Measurements from ENCODE around the gene USP22. TPM values are rescaled to one million over a fixed set of nuclear protein-coding genes. Genes with fewer than 3 reads are reported as not detected.
"Not testable (repeated sequence)": the region's sequence is repeated elsewhere in the genome, so short reads cannot be mapped to it uniquely, and the experiment has no call there.

Gene USP22
- total RNA-seq, 1 donor from 2014 or later = 146 TPM

DNA sequence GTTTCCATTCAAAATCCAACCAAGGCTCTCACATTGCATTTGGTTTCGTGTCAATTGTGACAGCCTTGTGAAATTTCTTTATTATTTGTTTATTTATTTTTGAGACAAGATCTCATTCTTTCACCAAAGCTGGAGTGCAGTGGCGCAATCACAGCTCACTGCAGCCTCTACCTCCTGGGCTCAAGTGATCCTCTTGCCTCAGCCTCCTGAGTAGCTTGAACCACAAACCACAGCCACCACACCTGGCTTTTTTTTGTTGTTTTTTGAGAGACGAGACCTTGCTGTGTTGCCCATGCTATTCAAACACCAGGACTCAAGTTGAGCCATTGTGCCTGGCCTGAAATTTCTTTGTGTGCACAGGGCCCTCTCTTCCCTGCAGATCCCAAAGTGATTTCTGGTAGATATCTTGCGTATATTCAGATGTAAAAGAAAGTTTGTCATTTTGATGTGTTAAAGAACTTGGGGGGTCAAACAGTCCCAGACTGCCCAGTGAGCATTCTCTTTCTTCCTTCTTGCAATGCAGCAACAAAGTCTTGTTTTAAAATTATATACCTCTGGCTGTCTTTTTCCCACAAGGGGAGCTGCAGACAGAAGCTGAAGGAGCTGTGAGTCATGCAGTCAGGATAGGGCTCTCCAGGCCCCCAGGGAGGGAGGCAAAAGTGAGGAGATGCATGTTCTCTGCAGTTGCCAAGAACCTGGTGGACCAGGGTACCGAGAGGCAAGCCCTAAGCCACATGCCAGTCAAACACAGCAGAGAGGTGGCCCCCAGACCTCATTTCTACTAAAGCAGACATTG is 15.5 kb upstream of the USP22 start:
- intact Hi-C loops (cut with DNase I) = no loop called here
- no peak for DNase-seq (ENCODE audit: missing footprints)
- no peak for ATAC-seq

DNA sequence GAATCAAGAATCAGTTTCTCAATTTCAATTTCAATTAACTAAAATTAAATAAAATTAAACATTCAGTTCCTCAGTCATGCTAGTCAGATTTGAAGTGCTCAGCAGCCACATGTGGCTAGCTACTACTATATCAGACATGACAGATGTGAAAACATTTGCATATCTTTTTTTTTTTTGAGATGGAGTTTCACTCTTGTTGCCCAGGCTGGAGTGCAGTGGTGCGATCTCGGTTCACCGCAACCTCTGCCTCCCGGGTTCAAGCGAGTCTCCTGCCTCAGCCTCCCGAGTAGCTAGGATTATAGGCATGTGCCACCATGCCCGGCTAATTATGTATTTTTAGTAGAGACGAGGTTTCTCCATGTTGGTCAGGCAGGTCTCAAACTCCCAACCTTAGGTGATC is 10.2 kb upstream of the USP22 start:
- DNase-seq (ENCODE audit: missing footprints); ATAC-seq; intact Hi-C loops (cut with DNase I): not testable (repeated sequence)

DNA sequence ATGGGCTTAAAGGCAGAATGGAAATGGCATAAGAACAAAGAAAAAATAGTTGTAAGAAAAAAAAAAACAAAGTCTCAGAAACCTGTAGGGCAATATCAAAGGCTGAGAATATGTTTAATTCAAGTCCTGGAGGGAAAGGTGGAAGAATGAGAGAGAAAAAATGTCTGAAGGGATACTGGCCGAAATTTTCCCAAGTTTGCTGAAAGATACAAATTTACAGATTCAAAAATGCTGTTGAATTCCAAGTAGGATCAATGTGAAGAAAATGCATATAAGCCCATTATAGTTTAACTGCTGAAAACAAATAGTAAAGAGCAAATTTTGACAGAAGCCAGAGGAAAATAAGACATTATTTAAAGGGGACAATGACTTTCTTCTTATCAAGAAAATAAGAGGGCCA is 6.6 kb upstream of the USP22 start:
- intact Hi-C loops (cut with DNase I) = no loop called here
- no peak for ATAC-seq

DNA sequence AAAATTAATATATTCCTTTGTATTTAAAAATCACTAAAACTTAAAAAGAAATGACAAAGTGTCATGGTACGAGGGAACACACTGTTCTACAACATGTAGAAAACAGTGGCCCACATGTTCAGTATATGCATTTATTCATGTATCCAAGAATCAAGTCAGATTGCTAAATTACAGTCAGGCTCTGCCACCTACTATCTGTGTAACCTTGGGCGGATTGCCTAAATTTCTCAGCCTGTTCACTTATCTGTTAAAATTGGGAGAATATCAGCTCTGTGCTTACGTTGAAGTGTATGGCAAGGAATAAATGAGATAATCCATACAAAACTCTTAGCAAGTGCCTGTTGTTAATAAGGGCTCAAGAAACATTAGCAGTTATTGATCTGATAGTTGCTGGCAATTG is 3.4 kb upstream of the USP22 start:
- intact Hi-C loops (cut with DNase I) = no loop called here
- ATAC-seq (no peak), DNase-seq (ENCODE audit: missing footprints) (no peak)

More for the DNA sequence above, 6.6 kb upstream of the USP22 start:
- DNase-seq (ENCODE audit: missing footprints) = no peak

DNA sequence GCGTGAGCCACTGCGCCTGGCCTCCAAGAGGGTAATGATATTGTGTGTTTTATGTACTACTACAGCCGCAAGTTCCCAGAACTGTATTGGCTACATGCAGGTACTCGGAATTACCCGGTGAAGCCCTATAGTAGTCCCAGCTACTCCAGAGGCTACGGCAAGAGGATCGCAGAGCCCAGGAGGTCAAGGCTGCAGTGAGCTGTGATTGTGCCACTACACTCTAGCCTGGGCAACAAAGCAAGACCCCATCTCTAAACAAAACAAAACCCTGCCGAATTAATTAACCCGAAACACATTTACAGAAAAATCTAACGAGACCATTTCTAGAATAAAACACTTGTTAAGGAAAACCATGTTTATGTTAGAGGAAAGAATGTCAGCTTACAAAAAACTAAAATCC is 2.2 kb upstream of the USP22 start:
- intact Hi-C loops (cut with DNase I) = loop anchor here (5.0 kb wide), 4 partner anchors 38 to 237 kb away; partner anchors contain the start of genes DHRS7B, MAP2K3 and TMEM11
- ATAC-seq (no peak), DNase-seq (ENCODE audit: missing footprints) (no peak)

DNA sequence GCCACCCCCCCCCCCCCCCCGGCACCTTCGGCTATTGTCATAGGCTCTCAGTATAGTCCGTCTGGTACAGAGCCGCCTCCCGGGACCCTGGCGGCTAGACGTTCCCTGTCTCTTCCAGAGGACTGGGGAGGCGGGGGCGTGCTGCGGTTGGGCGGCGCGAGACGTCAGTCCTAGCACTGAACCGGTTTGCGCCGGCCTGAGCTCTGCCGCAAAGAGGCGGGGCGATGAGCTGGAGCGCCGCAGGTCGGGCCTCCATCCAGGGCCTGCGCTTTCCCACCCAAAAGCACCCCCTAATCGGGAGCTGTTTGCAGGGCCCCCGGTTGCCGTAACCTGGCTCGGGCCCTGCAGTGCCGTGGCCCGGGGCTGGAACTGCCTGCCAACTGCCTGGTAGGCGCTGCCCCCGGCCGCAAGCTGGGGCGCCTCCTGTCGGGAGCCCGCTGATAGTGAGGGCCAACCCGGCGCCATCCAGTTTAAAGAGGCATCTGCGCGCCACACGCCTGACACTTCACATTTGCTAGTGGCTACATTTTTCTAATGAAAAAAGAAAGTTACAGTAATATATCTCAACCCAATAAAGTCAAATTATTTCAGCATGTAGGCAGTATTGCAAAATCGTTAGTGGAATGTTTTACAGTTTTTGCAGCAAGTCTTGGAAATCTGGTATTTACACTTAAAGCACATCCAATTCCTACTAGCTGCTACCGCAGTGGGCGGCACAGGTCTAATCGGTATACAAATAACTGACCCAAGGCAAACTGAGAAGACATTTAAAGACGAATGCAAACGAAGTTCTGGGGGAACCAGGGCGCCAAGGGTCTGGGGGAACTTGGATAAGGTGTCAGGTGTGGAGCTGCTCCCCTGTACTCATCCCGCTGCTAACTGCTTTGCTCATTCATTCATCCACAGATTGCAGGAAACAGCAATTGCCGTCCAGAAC is 753 bp upstream of the USP22 start:
- intact Hi-C loops (cut with DNase I) = loop anchor here (5.0 kb wide), 4 partner anchors 36 to 239 kb away; partner anchors contain the start of genes DHRS7B, MAP2K3 and TMEM11
- DNase-seq (ENCODE audit: missing footprints) (peak; percentile 99), ATAC-seq (peak; percentile 97)

DNA sequence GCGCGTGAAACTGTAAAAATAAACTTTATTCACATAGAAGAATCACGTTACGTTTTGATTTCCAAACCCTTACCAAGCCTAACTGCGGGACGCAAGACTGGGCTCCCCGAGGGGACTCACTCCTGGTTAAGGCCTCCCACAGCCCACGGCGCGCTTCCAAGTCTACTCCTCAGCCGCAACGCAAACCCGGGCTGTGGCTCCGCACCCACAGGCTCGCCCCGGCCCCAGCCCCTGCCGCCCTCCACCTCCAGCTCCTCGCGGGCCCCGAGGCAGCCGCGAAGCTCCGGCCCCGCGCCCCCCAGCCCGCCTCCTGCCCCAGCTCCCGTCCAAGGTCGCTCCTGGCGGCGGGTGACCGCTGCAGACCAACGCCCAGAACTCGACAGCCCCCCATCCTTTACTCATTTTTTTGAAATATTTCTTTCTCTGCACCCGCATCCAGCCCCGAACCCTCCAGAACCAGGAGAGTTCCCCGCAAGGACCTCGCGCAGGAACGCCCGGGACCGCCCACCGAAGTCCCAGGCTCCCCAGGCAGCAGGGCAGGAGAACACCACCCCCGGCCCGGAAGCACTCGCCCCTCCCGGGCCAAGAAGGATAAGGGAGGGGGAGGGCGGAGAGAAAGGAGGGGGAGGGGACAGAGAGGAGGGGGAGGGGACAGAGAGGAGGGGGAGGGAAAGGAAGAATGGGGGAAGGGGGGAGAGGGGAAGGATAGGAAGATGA is 912 bp downstream of the USP22 start:
- ATAC-seq (peak; percentile 62), DNase-seq (ENCODE audit: missing footprints) (peak; percentile 93)
- intact Hi-C loops (cut with DNase I) = loop anchor here (1.0 to 5.0 kb wide), 5 partner anchors 35 to 240 kb away; partner anchors contain the start of genes DHRS7B, MAP2K3 and TMEM11

DNA sequence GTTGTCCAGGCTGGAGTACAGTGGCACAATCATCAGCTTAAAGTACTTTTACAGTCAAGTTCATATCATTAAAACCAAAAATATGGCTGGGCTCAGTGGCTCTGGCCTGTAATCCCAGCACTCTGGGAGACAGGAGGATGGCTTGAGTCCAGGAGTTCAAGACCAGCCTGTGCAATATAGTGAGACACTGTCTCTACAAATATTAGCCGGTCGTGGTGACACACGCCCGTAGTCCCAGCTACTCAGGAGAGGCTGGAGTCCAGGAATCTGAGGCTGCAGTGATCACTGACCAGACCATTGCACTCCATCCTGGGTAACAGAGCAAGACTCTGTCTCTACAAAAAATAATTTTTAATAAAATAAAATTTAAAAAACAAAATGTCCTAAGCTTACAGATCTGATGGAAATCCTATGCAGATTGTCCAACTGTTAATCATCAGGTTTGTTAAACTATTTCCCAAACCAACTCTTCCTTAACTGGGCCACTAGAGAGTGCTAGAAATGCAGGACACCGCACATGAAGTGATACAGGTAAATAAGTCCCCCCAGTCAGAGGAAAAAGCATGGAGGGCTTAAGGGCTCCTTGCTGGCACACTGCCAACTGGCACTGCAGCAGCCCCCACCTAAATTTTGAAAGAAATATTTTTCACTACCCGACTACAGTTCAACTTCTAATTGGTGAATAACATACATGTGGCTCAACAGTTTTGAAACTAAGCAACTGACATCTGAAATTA is 2.8 kb downstream of the USP22 start:
- intact Hi-C loops (cut with DNase I) = loop anchor here (5.0 kb wide), 4 partner anchors 33 to 242 kb away; partner anchors contain the start of genes DHRS7B, MAP2K3 and TMEM11
- no peak for ATAC-seq
- no peak for DNase-seq (ENCODE audit: missing footprints)

DNA sequence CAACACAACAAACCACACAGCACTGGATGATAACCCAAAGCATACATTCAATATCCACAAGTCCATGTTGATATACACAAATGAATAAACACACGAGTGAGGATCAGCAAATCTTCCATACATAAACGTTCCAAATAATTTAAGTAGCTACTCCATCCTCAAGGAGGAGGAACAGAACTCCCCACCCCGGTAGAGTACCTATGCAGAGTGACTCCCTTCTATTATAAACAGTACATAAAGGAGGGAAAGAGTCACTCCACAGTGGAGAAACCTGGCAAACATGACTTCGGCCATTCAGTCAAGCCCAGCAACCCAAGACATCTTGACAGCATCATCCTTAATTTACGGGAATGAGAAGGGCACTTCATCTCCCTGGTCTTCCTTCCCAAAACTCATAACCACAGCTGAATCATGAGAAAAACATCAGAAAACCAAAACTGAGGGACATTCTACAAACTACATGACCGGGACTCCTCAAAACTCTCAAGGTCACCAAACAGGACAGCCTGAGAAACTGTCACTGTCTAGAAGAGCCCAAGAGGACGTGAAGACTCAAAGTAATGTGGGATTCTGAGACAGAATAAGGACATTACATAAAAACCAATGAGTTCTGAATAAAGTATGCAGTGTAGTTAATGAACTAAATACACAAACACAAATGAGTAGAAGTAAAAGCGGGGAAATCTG is 5.6 kb downstream of the USP22 start:
- intact Hi-C loops (cut with DNase I) = no loop called here
- no peak for DNase-seq (ENCODE audit: missing footprints)
- no peak for ATAC-seq

DNA sequence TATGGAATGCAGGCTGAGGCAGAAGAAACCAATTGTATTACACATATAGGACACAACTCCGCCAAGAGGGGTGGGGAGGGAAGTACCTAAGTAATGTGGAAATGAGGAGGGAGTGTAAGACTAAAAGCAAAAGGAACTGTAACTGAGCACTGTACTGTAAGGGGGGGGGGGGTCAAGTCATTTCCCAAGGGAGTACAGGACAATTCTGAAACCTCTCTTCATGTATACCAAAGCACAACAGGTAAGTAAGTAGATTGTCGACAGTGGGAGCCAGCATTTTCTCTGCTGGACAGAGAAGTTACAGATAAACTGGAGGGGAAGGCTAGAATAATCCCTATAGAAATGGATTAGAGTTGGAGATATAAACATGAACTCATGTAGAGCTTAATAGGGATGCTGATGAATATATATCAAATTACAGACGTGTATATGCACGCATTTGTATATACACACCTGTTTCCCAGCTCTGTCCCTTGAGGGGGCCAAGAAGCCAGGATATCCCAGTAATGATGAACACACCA is 6.4 kb downstream of the USP22 start:
- no peak for ATAC-seq
- intact Hi-C loops (cut with DNase I) = no loop called here
- DNase-seq (ENCODE audit: missing footprints) = no peak

DNA sequence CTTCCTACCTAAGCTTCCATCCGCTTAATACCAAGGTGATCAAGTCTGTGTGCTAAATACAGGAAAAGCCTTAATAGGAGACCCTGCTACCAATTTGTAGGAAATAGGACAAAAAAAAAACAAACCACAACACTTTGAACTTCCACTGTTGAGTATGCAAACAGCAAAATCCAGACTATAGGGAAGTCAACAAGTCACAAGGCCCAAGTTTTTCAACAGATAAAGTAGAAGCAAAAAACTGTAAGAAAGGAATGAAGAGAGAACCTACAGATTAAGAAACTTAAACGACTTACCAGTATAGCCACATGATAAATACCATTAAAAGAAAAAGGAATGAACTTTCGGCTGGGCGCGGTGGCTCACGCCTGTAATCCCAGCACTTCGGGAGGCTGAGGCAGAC is 7.4 kb downstream of the USP22 start:
- ATAC-seq = no peak
- DNase-seq (ENCODE audit: missing footprints) = no peak
- intact Hi-C loops (cut with DNase I) = no loop called here

DNA sequence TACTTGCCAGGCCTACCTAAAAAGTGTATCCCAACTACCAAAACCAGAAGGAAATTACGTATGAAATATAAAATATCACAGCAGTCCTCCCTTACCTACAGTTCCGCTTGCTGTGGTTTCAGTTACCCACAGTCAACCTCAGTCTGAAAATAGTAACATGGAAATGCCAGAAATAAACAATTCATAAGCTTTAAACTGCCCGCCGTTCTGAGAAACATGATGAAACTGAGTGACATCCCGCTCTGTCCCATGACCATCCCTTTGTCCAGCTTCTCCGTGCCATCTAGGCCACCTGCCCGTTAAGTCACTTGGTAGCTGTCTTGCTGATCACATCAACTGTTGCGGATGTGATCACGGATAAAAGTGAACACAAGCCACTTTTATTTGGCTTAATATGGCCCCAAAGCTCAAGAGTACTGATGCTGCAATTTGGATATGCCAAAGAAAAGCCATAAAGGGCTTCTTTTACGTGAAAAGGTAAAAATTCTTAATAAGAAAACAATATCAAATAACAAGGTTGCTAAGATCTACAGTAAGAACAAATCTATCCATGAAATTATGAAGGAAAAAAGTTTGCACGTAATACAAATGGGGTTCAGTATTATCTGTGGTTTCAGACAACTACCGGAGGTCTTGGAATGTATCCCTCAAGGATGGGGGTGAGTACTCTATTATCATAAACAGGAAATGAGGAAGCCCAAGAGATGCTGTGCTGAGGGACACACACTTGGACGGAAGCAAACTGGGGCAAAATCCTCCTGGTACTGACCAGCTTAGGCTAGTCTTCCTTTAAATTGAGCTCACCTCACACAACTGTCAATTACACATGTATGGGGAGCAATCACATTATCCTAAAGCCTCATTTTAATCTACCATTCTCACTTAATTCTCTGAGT is 8.2 kb downstream of the USP22 start:
- intact Hi-C loops (cut with DNase I) = no loop called here
- no peak for DNase-seq (ENCODE audit: missing footprints)
- ATAC-seq = peak; percentile 33

DNA sequence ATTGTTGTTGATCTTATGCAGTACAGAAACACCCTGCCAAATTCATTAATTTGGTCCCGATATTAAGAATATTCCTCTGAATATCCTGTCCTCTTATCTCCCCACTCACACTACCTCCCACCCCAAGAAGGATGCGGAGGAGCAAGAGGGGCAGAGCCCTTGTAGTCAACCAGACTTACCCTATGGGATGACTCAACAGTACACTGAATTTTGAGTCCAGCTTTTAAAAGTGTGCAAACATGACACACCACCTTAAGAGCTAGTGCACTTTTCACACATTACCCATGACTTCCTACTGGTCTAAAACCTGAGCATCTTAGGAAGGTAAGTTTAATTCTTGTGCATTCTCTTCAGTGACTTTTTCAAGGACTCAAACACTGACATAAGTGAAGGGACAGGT is 9.5 kb downstream of the USP22 start:
- DNase-seq (ENCODE audit: missing footprints) (no peak), ATAC-seq (no peak)
- intact Hi-C loops (cut with DNase I) = no loop called here

DNA sequence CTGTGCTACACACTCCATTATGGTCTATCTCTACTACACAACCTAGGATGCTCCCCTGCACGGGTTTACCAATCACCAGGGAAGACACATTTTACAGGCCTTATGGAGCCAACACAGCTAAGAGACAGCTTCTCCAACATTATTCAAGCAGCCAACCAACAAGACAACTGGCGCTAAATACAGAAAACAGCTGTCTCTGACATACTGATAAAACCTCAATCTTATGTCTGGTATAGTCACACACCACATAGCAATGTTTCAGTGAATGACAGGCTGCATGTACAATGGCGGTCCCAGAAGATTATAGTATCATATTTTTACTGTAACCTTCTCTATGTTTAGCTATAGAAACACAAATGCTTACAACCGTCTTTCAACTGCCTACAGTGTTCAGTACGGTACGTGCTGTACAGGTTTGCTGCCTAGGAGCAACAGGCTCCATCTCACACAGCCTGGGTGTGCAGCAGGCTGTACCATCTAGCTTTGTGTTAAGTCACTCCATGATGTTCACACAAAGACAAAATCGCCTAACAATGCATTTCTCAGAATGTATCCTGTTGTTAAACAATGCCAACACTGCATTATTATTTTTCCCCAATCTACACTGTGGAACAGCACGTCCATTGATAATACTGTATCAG is 10.9 kb downstream of the USP22 start:
- no peak for DNase-seq (ENCODE audit: missing footprints)
- intact Hi-C loops (cut with DNase I) = no loop called here

DNA sequence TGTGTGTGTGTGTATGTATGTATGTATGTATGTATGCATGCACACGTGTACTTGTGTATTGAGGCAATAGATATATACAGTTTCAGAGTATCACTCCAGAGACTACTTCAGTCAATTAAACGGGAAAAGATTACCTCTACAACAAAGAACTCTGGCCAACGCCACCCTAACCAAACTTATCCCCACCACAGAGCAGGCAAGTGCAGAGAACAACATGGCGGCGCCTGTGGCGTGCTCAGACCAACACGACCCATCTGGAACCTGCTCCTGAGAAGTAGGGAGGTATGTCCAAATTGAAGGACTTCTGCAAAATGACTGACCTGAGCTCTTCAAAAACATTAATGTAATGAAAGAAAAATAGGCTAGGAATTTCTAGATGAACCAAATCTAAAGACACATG is 12.4 kb downstream of the USP22 start:
- ATAC-seq (no peak), DNase-seq (ENCODE audit: missing footprints) (no peak)
- intact Hi-C loops (cut with DNase I) = no loop called here

More for the DNA sequence above, 10.9 kb downstream of the USP22 start:
- no peak for ATAC-seq

DNA sequence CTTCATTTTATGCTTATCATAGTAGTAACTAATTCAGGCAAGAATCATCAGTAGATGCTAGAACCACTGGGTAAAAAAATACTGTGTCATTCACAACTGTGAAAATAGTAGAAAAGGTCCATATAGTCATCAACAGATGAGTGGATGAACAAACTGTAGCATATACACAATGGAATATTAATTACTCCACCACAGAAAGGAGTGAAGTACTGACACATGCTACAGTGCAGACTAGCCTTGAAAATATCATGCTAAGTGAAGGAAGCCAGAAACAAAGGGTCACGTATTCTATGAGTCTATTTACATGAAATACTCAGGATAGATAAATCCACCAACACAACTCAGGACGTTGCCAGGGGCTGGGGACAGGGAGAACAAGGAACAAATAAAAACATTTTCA is 13.3 kb downstream of the USP22 start:
- intact Hi-C loops (cut with DNase I) = no loop called here
- DNase-seq (ENCODE audit: missing footprints) (no peak), ATAC-seq (no peak)

Data from Right ventricle myocardium inferior (tissue), 1 donor.